CD4-positive, alpha-beta T cell treated with Interleukin-10 for 1 hour (primary cell): ENCODE results near the gene SLC35E2B.
A peak's percentile ranks its signal among the peaks of the same experiment; 100 is the strongest.
"Not testable (repeated sequence)": the region's sequence is repeated elsewhere in the genome, so short reads cannot be mapped to it uniquely, and the experiment has no call there.

Experiments
- DNase-seq: peaks from one replicate; pipeline ENCODE4 v3.0.0-alpha.2; 2020

The SLC35E2B gene

GRCh38 chr1:1702506-1702905, 9.9 kb upstream of the SLC35E2B start:
- not testable (repeated sequence) for DNase-seq

- not testable (repeated sequence) for DNase-seq
Measured at GRCh38 chr1:1700557-1700956, 8.0 kb upstream of the SLC35E2B start.

- DNase-seq: not testable (repeated sequence)
Measured at GRCh38 chr1:1700067-1700466, 7.5 kb upstream of the SLC35E2B start.

- DNase-seq: not testable (repeated sequence)
Measured at GRCh38 chr1:1699061-1699460, 6.5 kb upstream of the SLC35E2B start.

- DNase-seq: not testable (repeated sequence)
Measured at GRCh38 chr1:1697358-1698183, 5.0 kb upstream of the SLC35E2B start.

- not testable (repeated sequence) for DNase-seq
Measured at GRCh38 chr1:1696431-1697357, 4.1 kb upstream of the SLC35E2B start.

- DNase-seq: not testable (repeated sequence)
Measured at GRCh38 chr1:1692324-1692713, 276 bp downstream of the SLC35E2B start.

- not testable (repeated sequence) for DNase-seq
Measured at GRCh38 chr1:1691443-1691842, 1.2 kb downstream of the SLC35E2B start.

- not testable (repeated sequence) for DNase-seq
Measured at GRCh38 chr1:1689526-1689925, 3.1 kb downstream of the SLC35E2B start.

- DNase-seq: no peak
Measured at GRCh38 chr1:1687846-1688245, 4.7 kb downstream of the SLC35E2B start.

- DNase-seq: no peak
Measured at GRCh38 chr1:1684031-1684681, 8.4 kb downstream of the SLC35E2B start.

- DNase-seq: no peak
Measured at GRCh38 chr1:1683104-1683905, 9.3 kb downstream of the SLC35E2B start.

GRCh38 chr1:1680912-1681273, 11.7 kb downstream of the SLC35E2B start:
- DNase-seq: no peak

GRCh38 chr1:1680031-1680911, 12.3 kb downstream of the SLC35E2B start:
- DNase-seq: no peak

- peak; percentile 58 for DNase-seq
Measured at GRCh38 chr1:1678581-1679380, 13.8 kb downstream of the SLC35E2B start.

- peak; percentile 55 for DNase-seq
Measured at GRCh38 chr1:1677718-1678580, 14.6 kb downstream of the SLC35E2B start.

- DNase-seq: not testable (repeated sequence)
Measured at GRCh38 chr1:1676087-1676486, 16.5 kb downstream of the SLC35E2B start.

- not testable (repeated sequence) for DNase-seq
Measured at GRCh38 chr1:1675218-1675617, 17.4 kb downstream of the SLC35E2B start.

- DNase-seq: not testable (repeated sequence)
Measured at GRCh38 chr1:1674806-1675205, 17.8 kb downstream of the SLC35E2B start.
